Fibroblast of skin of left quadriceps (primary cell): ENCODE results near the gene LSP1.
"Not testable (repeated sequence)": the region's sequence is repeated elsewhere in the genome, so short reads cannot be mapped to it uniquely, and the experiment has no call there.

Source experiments
- DNase-seq, 2 experiments: peaks; one replicate each; pipeline ENCODE4 v3.0.0-alpha.2; 2013; ENCODE audit warnings: low read depth in 2 of 2

The LSP1 gene

GRCh38 chr11:1939006-1939625 is 86.2 kb downstream of the LSP1 start:
- DNase-seq, result no peak

- not testable (repeated sequence) for DNase-seq
Observed at GRCh38 chr11:1939788-1940187, 86.9 kb downstream of the LSP1 start.
